Anterior cingulate cortex (tissue), 58 donors: ENCODE results near the gene WWOX.

Experiments used
- DNase-seq, 58 donors: peaks; one replicate each; lab custom pipeline; 2025; lab: John Stamatoyannopoulos, UW

Gene WWOX

GRCh38 chr16:79007614-79008013 lies 908.2 kb downstream of the WWOX start:
- no peak for DNase-seq

DNA sequence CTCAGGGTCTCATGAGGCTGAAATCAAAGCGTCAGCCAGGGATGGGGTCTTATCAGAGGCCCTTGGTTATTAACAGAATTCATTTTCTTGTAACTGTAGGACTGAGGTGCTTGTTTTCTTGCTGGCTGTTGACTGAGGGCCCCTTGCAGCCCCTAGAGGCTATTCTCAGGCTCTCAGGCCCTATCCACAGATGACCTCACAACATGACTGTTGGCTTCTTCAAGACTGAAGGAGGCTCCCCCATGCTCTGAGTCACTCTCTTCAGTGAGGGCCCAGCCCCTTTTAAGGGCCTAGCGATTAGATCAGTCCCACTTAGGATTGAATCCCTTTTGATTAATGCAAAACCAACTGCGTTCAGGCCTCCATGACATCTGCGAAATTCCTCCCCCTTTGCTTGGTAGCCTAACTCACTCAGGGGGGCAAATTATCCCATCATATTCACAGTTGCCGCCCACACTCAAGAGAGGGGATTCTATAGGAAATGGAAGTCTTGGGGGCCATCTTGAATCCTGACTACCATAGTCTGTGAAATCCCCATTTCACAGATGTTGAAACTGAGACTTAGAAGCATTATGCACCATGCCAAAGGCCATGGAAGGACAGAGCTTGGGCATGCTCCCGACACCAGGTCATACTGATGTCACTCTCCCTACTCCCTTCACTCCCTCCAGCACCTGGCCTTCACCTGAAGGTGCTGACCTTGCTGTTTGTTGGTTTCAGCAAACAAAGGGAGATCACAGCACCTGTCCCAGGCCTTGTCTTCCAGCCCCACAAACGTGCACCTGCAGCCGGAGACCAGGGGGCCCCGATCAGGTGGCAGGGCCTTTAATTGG lies 908.8 kb downstream of the WWOX start:
- DNase-seq = no peak

- no peak for DNase-seq
These were observed 909.4 kb downstream of the WWOX start for GRCh38 chr16:79008869-79009179.

DNA sequence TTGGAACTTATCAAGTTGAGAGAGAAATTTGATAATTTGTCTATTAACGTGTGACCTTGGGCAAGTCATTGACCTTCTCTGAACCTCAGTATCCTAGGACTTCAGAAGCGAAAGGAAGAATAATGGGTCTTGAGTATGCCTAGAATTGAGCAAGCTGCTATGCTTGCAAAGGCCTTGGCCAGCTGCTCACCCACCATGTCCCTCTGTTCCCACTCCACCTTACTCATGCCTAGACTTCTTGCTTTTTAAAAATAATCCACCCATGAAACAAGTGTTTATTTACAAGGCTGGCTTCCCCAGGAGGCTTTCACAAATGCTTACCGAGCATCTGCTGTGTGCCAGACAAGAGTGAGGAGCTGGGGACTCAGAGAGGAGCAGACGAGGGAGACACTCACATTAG lies 910.4 kb downstream of the WWOX start:
- DNase-seq = no peak

- no peak for DNase-seq
These were observed 911.8 kb downstream of the WWOX start for GRCh38 chr16:79011282-79011681.

- no peak for DNase-seq
These were observed 913.4 kb downstream of the WWOX start for GRCh38 chr16:79012671-79013434.

- no peak for DNase-seq
These were observed 914.6 kb downstream of the WWOX start for GRCh38 chr16:79013930-79014660.

DNA sequence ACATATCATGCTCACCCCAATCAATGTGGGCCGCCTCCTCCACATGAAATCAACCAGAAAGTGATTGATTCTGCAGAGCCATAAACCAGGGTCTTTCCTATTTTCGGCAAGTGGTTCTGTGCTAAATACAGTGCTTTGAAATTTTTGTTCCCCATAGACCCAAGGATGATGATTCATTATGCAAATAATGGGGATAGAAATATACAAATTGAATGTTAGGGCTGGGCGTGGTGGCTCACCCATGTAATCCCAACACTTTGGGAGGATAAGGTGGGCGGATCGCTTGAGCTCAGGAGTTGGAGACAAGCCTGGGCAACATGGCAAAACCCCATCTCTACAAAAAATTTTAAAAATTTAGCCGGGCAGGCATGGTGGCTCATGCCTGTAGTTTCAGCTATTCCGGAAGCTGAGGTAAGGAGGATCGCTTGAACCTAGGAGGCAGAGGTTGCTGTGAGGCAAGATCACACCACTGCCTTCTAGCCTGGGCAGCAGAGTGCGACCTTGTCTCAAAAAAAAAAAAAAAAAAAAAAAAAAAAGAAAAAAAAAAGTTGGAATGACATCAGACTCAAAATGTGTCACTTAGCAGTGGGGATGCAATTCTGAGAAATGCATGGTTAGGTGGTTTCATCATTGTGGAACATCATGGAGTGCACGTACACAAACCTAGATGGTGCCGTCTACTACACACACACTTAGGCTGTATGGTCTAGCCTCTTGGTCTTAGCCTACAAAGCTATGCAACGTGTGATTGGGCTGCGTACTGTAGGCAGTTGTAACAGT lies 919.4 kb downstream of the WWOX start:
- DNase-seq = no peak

DNA sequence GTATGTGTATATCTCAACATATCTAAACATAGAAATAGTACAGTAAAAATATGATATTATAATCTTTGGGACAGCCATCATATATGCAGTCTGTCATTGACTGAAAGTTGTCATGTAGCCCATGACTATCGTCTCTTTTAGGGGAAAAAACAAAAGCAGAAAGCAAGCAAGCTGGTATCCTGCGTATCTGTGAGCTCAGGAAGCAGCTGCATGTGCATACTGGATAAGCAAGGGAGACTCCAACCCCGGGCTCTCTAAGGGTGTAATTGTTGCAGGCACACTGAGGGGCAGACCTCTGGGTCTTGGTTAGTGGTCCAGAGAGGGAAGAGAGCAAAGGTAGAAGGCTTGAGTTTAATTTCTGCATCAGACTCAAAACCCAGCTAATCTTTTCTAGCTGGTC lies 920.0 kb downstream of the WWOX start:
- DNase-seq = no peak

- no peak for DNase-seq
These were observed 922.7 kb downstream of the WWOX start for GRCh38 chr16:79021991-79022630.

GRCh38 chr16:79026117-79026516 lies 926.7 kb downstream of the WWOX start:
- DNase-seq = no peak

- DNase-seq = no peak
These were observed 937.1 kb downstream of the WWOX start for GRCh38 chr16:79036541-79036940.

DNA sequence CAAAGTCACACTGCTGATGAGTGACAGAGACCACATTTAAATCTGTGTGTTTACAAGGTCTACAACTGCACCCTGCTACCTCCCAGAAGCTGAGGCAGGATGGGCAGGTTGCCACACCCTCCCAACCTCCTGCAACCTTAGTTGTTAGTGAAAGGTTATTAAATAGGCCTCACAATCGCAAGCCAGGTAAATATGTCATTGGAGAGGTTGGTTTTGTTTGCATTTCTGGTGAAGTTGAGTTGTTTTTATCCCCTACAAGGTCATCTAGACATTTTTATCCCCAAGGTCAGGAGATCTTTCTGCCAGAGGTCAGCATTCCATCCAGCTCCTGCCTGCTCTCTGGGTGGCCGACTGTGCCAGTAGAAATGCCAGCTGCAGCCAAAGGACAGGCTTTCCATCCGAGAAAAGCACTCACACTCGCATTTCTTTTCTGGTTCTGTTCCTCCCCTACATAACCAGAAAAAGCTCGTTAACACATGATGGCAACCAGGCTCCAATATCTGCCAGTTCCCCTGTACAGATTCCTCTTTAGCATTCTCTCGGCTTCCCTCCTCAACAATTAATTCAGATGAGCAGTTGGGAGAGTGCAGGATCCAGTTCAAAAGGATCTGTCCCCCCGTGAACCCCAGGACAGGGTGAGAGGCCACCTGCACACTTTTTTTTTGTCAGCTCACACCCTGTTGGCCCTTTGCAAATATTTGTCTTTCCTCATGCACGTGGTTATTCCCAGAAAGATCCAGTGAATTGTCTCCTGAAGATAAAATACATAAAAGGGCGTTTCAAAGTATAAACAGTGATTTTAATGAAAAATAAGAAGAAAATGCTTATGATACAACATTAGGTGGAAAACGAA lies 938.3 kb downstream of the WWOX start:
- DNase-seq = peak in 3 of 58 donors; percentile 2 to 39 (median 18)

DNA sequence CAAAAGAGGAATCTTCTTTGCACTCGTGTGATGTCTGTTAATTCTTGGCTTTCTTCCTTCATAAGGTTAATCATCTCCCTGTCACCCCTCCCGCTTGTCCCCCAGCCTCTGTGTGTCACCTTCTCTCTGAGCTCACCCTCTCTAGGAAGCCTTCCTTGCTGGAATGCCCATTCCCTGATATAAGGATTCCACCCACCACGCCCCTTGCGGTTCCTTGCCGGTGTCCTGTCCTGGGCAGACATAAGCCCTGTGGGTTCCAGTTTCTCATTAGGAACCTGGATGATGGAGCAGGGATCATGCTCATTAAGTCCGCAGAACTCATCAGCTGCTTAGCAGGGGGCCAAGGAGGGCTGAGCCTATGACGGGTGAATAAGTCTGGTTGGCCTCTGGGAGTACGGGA lies 941.8 kb downstream of the WWOX start:
- DNase-seq = no peak

- DNase-seq = no peak
These were observed 942.7 kb downstream of the WWOX start for GRCh38 chr16:79042141-79042540.

DNA sequence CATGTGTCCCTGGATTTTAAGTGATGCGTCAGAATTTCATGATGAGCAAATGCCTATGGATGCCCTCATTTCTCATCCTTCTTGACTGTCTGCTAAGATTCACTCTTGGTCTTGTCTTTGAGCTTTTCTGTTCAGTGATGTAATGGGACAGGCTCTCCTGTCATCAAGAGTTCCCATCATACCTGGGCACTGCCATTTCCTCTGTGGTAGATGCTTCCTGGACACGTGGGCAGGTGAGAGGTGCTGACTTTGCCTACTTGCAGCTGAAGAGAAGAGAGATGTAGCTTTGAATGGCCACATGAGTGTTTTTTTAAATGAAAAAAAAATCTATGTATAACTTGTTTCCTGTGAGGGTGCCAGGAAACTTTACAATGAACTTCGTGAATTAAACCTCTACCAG lies 943.4 kb downstream of the WWOX start:
- no peak for DNase-seq

DNA sequence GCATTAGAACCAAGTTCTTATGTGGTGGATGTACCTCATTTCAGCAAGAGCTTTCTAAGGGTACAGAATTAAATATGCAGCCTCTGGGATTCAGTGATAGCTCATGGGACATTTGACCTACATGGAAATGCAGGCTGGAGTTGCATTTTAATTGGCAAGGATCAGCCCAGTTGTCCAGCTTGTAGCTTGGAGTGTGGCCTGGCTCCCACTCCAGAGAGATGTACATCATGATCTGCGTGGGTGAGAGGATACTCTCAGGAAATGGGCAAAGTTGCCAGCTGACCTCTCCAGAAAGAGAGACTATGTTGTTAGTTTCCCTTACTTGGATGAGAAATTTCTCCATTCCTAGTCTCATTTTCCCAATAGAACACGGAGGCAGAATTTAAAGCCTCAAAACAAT lies 945.7 kb downstream of the WWOX start:
- no peak for DNase-seq

DNA sequence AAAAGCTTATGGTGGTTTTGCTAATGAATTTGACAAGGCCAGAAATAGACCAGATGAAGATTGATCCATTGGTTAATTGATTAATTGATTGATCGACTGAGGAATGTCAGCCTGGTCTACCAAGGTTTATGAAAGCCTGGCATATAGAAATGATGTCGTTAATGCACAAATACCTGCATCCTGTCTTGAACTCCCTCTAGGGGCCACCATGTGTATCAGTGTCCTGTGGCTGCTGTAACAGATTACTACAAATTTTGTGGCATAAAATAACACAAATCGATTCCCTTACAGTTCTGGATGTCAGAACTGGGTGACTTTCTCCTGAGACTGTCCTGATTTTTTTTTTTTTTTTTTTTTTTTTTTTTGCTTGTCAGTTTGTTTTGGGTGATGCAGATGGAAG lies 947.9 kb downstream of the WWOX start:
- DNase-seq = no peak

DNA sequence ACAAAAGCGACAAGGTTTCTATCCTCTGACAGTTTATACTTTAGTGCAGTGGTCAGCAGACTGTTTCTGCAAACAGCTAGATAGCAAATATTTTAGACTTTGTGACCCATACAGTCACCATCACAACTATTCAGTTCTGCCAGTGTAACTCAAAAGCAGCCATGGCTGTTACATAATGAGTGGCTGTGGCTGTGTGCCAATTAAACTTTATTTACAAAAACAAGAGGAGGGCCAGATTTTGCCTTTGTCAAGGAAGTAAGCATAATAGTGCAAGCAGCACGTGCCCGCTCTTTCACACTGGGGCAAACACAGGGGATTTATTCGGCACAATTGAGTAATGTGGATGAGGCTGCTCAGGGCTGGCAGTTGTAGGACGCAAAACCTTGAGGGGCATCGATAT lies 949.6 kb downstream of the WWOX start:
- no peak for DNase-seq
